Fibroblast of pulmonary artery (primary cell): ENCODE measurements around the gene MUC22.
"Not testable (repeated sequence)": the region's sequence is repeated elsewhere in the genome, so short reads cannot be mapped to it uniquely, and the experiment has no call there.

Experiments used
- DNase-seq: peaks from one replicate; pipeline ENCODE4 v3.0.0-alpha.2; 2010; ENCODE audit warnings: low read depth
- H3K4me3 ChIP-seq: replicated peaks from 2 replicates; pipeline ENCODE4 v1.5.1; 2011; ENCODE audit warnings: low read depth, mild to moderate bottlenecking, control low read depth, low read length, moderate library complexity
- TF ChIP-seq, protein P1 (sequence below): IDR thresholded peaks from 2 replicates; pipeline ENCODE4 v1.5.1; 2011; ENCODE audit warnings: mild to moderate bottlenecking, control low read depth, low read length, inconsistent platforms; ENCODE audit errors: missing control alignments

The MUC22 gene

DNA sequence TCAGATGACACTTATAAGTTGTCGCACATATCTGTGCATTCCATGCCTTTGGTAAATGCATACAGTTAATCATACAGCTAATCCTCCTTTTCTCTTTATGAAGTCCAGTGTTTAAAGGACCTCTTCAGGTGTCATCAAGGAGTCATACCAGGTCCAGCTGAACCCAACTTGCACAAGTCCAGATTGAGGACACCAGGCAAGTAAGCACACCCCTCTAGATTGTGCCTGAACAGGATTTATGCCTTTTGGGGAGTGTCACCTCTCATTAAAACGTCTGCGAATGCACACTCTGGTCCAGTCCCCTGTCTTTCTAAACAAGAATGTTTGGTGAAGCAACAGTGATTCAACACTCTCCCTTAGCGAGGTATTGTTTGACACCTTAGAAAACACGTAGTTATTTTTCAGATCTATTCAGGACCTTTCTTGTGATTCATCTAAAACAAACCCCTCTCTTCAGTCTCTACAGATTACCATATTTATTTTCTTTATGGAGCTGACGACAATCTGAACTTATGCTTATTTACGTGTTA, 53.7 kb downstream of the MUC22 start:
- H3K4me3 ChIP-seq: no peak overlapping the region
- no peak for DNase-seq
- TF ChIP-seq, protein P1, sequence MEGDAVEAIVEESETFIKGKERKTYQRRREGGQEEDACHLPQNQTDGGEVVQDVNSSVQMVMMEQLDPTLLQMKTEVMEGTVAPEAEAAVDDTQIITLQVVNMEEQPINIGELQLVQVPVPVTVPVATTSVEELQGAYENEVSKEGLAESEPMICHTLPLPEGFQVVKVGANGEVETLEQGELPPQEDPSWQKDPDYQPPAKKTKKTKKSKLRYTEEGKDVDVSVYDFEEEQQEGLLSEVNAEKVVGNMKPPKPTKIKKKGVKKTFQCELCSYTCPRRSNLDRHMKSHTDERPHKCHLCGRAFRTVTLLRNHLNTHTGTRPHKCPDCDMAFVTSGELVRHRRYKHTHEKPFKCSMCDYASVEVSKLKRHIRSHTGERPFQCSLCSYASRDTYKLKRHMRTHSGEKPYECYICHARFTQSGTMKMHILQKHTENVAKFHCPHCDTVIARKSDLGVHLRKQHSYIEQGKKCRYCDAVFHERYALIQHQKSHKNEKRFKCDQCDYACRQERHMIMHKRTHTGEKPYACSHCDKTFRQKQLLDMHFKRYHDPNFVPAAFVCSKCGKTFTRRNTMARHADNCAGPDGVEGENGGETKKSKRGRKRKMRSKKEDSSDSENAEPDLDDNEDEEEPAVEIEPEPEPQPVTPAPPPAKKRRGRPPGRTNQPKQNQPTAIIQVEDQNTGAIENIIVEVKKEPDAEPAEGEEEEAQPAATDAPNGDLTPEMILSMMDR: no peak

DNA sequence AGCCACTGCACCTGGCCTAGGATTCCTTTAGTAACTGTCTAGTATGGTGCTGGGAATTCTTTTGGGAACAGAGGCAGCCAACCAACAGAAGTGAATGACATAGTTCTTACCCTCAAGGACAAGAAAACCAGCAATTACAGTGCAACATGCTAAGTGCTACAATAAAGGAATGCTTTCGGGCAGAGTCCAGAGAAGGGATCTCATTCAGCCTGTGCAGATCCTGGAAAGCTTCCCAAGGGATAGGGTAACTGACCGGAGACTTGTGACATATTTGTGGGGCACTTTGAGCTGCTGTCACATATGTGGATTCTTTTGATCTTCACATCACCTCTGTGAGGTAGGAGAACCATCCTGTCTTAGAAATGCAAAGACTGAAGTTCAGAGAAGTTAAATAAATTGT, 55.3 kb downstream of the MUC22 start:
- H3K4me3 ChIP-seq: no peak overlapping the region
- no peak for DNase-seq

DNA sequence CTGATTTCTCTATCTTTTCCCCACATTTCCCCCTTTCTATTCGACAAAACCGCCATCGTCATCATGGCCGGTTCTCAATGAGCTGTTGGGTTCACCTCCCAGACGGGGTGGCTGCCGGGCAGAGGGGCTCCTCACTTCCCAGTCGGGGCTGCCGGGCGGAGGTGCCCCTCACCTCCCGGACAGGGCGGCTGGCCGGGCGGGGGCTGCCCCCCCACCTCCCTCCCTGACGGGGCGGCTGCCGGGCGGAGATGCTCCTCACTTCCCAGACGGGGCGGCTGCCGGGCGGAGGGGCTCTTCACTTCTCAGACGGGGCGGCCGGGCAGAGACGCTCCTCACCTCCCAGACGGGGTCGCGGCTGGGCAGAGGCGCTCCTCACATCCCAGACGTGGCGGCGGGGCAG, 56.8 kb downstream of the MUC22 start:
- DNase-seq, H3K4me3 ChIP-seq: not testable (repeated sequence)

More for the DNA sequence above, 55.3 kb downstream of the MUC22 start:
- TF ChIP-seq, protein P1: no peak

DNA sequence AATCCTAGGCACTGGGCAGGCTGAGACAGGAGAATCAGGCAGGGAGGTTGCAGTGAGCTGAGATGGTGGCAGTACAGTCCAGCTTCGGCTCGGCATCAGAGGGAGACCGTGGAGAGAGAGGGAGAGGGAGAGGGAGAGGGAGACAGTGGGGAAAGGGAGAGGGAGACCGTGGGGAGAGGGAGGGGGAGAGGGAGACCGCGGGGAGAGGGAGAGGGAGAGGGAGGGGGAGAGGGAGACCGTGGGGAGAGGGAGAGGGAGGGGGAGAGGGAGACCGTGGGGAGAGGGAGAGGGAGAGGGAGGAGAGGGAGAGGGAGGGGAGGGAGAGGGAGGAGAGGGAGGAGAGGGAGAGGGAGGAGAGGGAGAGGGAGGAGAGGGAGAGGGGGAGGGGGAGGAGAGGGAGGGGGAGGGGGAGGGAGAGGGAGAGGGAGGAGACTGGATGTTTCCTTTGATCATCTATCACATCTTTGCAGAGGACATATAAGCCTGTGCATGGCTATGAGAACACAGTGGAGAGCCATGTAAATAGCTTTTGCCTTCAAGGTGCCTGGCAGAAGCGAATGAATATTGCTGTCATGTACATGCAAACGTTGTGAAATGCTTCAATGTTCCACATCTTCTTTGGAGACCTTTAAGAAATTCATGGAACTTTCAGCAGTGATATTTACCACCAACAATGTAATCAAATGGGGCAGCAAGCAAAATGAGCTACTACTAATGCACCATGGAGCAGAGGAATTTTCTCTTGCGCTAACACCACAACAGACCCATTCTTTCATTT, 57.8 kb downstream of the MUC22 start:
- H3K4me3 ChIP-seq: not testable (repeated sequence)

DNA sequence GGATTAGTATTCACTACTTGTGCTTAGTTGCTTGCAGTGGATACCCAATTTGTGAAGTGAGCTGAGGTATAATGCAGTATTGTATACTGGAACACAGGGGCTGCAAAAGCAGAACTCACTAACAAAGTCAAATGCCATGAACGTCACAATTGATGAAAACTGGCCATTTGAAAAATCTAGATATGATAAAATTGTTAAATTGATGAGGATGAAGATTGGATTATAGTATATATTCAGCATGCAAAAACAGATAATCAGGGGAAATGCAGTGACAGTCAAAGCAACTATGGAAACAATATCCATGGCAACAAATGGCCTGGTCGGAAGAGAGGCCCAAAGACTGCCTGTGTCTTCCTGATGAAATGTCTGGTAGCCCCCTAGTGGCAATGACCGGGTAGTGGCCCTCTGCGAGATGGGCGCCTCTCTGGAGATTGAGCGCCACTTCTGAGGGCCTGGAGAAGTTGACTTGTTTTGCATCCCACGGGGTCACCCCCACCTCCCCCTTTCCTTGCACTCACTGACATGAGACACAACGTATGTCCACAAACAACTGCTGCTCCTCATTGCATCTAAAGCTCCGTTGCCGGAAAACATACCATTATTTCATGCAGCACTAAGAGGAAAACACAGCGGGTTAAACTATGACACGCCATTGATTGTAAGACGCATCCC, 58.5 kb downstream of the MUC22 start:
- peak; percentile 86 for DNase-seq
- TF ChIP-seq, protein P1: peak; percentile 93
- no peak overlapping the region for H3K4me3 ChIP-seq

More for the DNA sequence above, 57.8 kb downstream of the MUC22 start:
- not testable (repeated sequence) for DNase-seq

DNA sequence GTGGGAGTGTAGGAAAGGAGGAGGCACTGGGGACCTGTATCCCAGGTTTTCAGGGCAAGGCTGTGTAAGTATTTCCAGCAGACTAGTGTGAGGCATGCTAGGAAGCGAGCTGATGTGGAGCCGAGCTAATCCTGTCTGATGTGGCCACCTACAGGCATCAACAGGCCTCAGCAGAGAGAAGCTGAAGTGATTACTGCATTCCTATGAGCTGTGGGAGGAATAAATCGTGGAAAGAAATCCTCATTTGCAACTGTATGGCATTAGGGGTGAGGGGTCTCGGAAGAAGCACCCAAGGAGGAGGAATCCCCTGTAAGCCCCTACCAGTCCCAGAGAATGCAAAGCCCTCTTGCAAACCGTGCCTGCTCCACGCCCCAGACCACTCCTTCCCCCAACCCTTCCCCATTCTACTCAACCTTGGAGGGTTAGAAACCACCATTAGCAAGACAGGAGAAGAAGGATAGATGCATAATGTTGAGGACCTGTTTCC, 60.5 kb downstream of the MUC22 start:
- DNase-seq: peak; percentile 87
- TF ChIP-seq, protein P1: peak; percentile 79
- no peak overlapping the region for H3K4me3 ChIP-seq

DNA sequence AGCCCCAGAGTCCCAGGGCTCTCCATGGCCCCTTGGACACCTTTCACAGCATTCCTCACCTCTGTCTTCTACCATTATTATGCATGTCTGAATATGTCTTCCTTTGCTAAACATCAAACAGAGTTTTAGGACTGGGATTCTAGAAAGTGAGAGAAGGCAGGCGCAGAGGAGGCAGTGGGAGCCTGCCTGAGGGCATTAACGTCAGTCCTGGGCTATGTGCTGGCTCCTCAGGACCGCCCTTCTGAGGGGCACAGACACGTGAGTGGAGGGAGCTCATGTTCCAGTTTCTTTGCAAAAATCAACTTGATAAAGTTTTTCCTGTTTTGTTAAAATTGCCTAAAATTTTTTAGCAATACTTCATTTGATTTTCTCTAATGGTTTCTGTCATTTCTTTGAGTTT, 64.1 kb downstream of the MUC22 start:
- DNase-seq: no peak
- H3K4me3 ChIP-seq: no peak overlapping the region
- TF ChIP-seq, protein P1: no peak

DNA sequence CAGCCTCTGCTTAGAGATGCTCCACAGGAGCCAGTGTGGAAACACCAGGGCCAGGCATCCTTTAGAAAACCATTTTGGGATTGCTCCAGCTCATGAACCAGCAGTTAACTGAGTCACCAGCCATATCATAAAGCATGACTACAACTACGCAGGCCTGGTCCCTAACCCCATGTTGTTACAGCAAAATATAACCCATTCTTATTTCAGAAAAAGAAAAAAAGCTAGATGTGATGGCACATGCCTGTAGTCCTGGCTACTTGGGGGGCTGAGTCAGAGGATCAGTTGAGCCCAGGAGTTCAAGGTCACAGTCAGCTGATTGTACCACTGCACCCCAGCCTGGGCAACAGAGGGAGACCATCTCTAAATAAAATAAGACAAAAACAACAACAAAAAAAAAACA, 65.3 kb downstream of the MUC22 start:
- TF ChIP-seq, protein P1: no peak
- peak; percentile 59 for DNase-seq
- H3K4me3 ChIP-seq: no peak overlapping the region
